Measurements from ENCODE around the gene C1QTNF7.

DNA sequence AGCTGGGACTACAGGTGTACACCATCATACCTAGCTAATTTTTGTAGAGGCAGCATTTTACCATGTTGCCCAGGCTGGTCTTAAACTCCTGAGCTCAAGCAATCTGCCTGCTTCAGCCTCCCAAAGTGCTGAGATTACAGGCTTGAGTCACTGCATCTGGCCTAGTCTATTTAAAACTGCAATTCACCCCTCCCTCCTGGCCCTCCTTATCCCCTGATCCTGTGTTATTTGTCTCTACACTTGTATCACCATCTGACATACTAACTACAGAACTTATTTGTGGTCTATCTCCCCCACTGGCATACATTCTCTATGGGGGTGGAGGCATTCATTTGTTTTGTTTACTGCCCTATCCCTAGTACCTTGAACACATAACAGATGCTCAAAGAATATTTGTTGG is 65.6 kb downstream of the C1QTNF7 start:
- TF ChIP-seq CTCF (IDR thresholded peaks at IDR 0.05) (no peak), POLR2A (IDR thresholded peaks at IDR 0.05) (no peak)
